A549 (cell line): ENCODE measurements around the gene IL9.

Source experiments
- CEBPB ChIP-seq, 2 experiments: fragments of >200 bp in 1 of 2; sonication (Bioruptor Twin) in 1 of 2; formaldehyde crosslinking in 1 of 2; IDR thresholded peaks; 2 replicates each; pipeline ENCODE4 v1.6.1; 2012 to 2016
- JUNB ChIP-seq: fragments of >200 bp; sonication (Bioruptor Twin); formaldehyde crosslinking; IDR thresholded peaks from 2 replicates; pipeline ENCODE4 v1.6.1; 2016
- RAD21 ChIP-seq, 2 experiments: fragments of >200 bp in 1 of 2; sonication (Bioruptor Twin) in 1 of 2; formaldehyde crosslinking in 1 of 2; IDR thresholded peaks in 1 of 2; conservative IDR thresholded peaks in 1 of 2; 2 replicates in 1 of 2; 3 replicates in 1 of 2; pipeline ENCODE4 v1.6.1; 2012 to 2018; ENCODE audit warnings: inconsistent platforms in 1 of 2
- RNF2 ChIP-seq: fragments of 200-600 bp; sonication (generic); IDR thresholded peaks from 2 replicates; pipeline ENCODE4 v1.6.1; 2016; ENCODE audit warnings: low read depth, mild to moderate bottlenecking, antibody characterized with exemption, moderate library complexity, borderline replicate concordance
- SMC3 ChIP-seq: fragments of >200 bp; sonication (Bioruptor Twin); formaldehyde crosslinking; IDR thresholded peaks from 3 replicates; pipeline ENCODE4 v1.6.1; 2018; ENCODE audit warnings: inconsistent platforms
- TF ChIP-seq, protein P1 (sequence below): fragments of >200 bp; sonication (Bioruptor Twin); formaldehyde crosslinking; IDR thresholded peaks from 3 replicates; pipeline ENCODE4 v1.5.1; 2016
- TF ChIP-seq, protein P2 (sequence below): IDR thresholded peaks from 2 replicates; pipeline ENCODE4 v1.6.1; 2012

- TF ChIP-seq, protein P1, sequence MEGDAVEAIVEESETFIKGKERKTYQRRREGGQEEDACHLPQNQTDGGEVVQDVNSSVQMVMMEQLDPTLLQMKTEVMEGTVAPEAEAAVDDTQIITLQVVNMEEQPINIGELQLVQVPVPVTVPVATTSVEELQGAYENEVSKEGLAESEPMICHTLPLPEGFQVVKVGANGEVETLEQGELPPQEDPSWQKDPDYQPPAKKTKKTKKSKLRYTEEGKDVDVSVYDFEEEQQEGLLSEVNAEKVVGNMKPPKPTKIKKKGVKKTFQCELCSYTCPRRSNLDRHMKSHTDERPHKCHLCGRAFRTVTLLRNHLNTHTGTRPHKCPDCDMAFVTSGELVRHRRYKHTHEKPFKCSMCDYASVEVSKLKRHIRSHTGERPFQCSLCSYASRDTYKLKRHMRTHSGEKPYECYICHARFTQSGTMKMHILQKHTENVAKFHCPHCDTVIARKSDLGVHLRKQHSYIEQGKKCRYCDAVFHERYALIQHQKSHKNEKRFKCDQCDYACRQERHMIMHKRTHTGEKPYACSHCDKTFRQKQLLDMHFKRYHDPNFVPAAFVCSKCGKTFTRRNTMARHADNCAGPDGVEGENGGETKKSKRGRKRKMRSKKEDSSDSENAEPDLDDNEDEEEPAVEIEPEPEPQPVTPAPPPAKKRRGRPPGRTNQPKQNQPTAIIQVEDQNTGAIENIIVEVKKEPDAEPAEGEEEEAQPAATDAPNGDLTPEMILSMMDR, result no peak
- peak in 1 of 2 experiments; percentile 27; a peak in 1 of 5 replicates for TF ChIP-seq RAD21 (conservative IDR thresholded peaks at IDR 0.05 in 1 of 2, IDR thresholded peaks at IDR 0.05 in 1 of 2)
- no peak for TF ChIP-seq JUNB
- TF ChIP-seq, protein P2, sequence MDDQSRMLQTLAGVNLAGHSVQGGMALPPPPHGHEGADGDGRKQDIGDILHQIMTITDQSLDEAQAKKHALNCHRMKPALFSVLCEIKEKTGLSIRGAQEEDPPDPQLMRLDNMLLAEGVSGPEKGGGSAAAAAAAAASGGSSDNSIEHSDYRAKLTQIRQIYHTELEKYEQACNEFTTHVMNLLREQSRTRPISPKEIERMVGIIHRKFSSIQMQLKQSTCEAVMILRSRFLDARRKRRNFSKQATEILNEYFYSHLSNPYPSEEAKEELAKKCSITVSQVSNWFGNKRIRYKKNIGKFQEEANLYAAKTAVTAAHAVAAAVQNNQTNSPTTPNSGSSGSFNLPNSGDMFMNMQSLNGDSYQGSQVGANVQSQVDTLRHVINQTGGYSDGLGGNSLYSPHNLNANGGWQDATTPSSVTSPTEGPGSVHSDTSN, result no peak
- no peak for TF ChIP-seq SMC3
- TF ChIP-seq RNF2, result no peak
- TF ChIP-seq CEBPB (IDR thresholded peaks at IDR 0.05), result no peak
Measured at GRCh38 chr5:135873831-135874230, 21.8 kb downstream of the IL9 start.
